ENCODE data around the gene ABHD16B. TPM values are rescaled to one million over a fixed set of nuclear protein-coding genes. Genes with fewer than 3 reads are reported as not detected.

The ABHD16B gene
- total and polyA plus RNA-seq, 2 of the 13 experiments (the other 11 are each of a cell fraction or from before 2014, with no cell fraction given), result not detected

- TF ChIP-seq ZNF704 (CRISPR knock-in tag; IDR thresholded peaks at IDR 0.05; ENCODE audit: borderline replicate concordance), result peak; percentile 15; the same call in 1 of the 2 replicates
- 0 out of 2 replicates have a peak, but pooled peaks have one; percentile 6 for TF ChIP-seq ZNF274 (CRISPR knock-in tag; IDR thresholded peaks at IDR 0.05)
- TF ChIP-seq HINFP (CRISPR knock-in tag; IDR thresholded peaks at IDR 0.05; ENCODE audit: low read depth), result peak; percentile 4; the same call in 1 of the 2 replicates
- 0 out of 2 replicates have a peak, but pooled peaks have one; percentile 27 for TF ChIP-seq ZNF30 (CRISPR knock-in tag; IDR thresholded peaks at IDR 0.05)
- TF ChIP-seq ZNF333 (CRISPR knock-in tag; IDR thresholded peaks at IDR 0.05; ENCODE audit: borderline replicate concordance), result 0 out of 2 replicates have a peak, but pooled peaks have one; percentile 15
- TF ChIP-seq MZF1 (CRISPR knock-in tag; IDR thresholded peaks at IDR 0.05; ENCODE audit: borderline replicate concordance), result no peak
- TF ChIP-seq JUNB (CRISPR knock-in tag; IDR thresholded peaks at IDR 0.05; ENCODE audit: borderline replicate concordance), result 0 out of 2 replicates have a peak, but pooled peaks have one; percentile 38
- no peak for TF ChIP-seq ZNF605 (CRISPR knock-in tag; IDR thresholded peaks at IDR 0.05)
Measured at GRCh38 chr20:63893999-63894357, 32.7 kb downstream of the ABHD16B start (continued).

All from HepG2 (cell line).